Osteocyte (in vitro differentiated cells): ENCODE results near the gene BOD1L1. TPM values are rescaled to one million over a fixed set of nuclear protein-coding genes. Genes with fewer than 3 reads are reported as not detected.

Experiments
- DNase-seq: peaks from one replicate; pipeline ENCODE4 v3.0.0; 2021; ENCODE audit warnings: mixed read lengths; ENCODE audit not compliant: unreplicated experiment; ENCODE audit errors: extremely low spot score
- H3K27ac Mint-ChIP-seq: one replicate; pipeline ENCODE4 v1.8.0; 2021; ENCODE audit warnings: mild to moderate bottlenecking, mixed read lengths; ENCODE audit not compliant: unreplicated experiment
- H3K27me3 Mint-ChIP-seq: one replicate; pipeline ENCODE4 v1.8.0; 2021; ENCODE audit warnings: mixed read lengths; ENCODE audit not compliant: unreplicated experiment
- H3K36me3 Mint-ChIP-seq: one replicate; pipeline ENCODE4 v1.8.0; 2021; ENCODE audit warnings: mixed read lengths; ENCODE audit not compliant: unreplicated experiment
- H3K4me1 Mint-ChIP-seq: one replicate; pipeline ENCODE4 v1.8.0; 2021; ENCODE audit warnings: mixed read lengths; ENCODE audit not compliant: unreplicated experiment
- H3K4me3 Mint-ChIP-seq: one replicate; pipeline ENCODE4 v1.8.0; 2021; ENCODE audit warnings: mild to moderate bottlenecking, moderate library complexity, mixed read lengths; ENCODE audit not compliant: unreplicated experiment
- H3K9me3 Mint-ChIP-seq: one replicate; pipeline ENCODE4 v1.8.0; 2021; ENCODE audit warnings: mixed read lengths; ENCODE audit not compliant: unreplicated experiment
- total RNA-seq: library from RNA; stranded (reverse); gene quantifications from 2 replicates; pipeline ENCODE4 v1.2.1, GENCODE V29; 2021
- TF ChIP-seq, protein P1 (sequence below): fragments of 200-600 bp; sonication (generic); IDR thresholded peaks from 2 replicates; pipeline ENCODE4 v1.5.0; 2021; ENCODE audit warnings: antibody characterized with exemption, mild to moderate bottlenecking, moderate library complexity

The BOD1L1 gene
- total RNA-seq, 1 donor from 2014 or later = 41.6 TPM

GRCh38 chr4:13535118-13535517 lies 92.4 kb downstream of the BOD1L1 start:
- DNase-seq = no peak
- Mint-ChIP-seq H3K9me3 (no peaks in the 10 kb centered on the region), H3K27ac (no peak overlapping the region), H3K36me3 (no peaks in the 10 kb centered on the region), H3K4me1 (peaks cover 6% of the 10 kb centered on the region), H3K4me3 (no peak overlapping the region), H3K27me3 (peaks cover 79% of the 10 kb centered on the region)
- TF ChIP-seq, protein P1, sequence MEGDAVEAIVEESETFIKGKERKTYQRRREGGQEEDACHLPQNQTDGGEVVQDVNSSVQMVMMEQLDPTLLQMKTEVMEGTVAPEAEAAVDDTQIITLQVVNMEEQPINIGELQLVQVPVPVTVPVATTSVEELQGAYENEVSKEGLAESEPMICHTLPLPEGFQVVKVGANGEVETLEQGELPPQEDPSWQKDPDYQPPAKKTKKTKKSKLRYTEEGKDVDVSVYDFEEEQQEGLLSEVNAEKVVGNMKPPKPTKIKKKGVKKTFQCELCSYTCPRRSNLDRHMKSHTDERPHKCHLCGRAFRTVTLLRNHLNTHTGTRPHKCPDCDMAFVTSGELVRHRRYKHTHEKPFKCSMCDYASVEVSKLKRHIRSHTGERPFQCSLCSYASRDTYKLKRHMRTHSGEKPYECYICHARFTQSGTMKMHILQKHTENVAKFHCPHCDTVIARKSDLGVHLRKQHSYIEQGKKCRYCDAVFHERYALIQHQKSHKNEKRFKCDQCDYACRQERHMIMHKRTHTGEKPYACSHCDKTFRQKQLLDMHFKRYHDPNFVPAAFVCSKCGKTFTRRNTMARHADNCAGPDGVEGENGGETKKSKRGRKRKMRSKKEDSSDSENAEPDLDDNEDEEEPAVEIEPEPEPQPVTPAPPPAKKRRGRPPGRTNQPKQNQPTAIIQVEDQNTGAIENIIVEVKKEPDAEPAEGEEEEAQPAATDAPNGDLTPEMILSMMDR = no peak

DNA sequence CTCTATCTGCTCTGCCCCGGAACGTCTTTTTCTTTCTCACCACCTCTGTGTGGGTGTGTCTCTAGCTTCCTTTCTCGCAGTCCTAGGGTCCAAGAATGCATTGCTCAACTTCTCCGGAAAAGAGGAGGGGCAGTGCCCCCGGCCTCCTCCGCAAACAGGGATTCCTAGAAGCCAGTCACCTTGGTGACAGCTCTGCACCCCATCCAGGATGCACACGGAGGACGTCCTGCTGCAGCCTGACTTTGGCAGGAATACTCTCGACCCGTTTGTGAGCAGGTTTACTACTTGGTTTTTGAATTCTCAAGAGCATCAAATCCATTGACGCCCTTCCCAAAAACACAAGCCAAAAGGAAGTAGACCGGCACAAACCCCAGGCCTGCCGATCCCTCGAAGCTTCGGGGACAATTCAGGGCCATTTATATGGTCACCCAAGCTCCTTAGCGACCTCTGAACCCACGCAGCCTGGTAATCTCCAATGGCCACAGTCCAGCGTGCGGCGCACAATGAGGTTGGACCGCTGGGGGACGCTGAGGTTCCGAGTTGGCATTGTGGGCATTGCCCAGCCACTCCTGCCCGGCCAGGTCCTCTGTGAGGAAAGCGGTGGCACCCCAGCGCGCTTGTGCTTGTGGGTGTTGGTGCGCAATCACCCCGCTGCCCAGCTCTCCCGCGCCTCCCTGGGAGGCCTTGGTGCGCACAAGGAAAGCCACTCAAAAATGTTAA lies 93.0 kb downstream of the BOD1L1 start:
- TF ChIP-seq, protein P1 = no peak
- peak; percentile 70 for DNase-seq
- H3K36me3 Mint-ChIP-seq = no peaks in the 10 kb centered on the region
- no peaks in the 10 kb centered on the region for H3K9me3 Mint-ChIP-seq
- H3K4me1 Mint-ChIP-seq = peaks cover 6% of the 10 kb centered on the region
- H3K27ac Mint-ChIP-seq = no peak overlapping the region
- H3K4me3 Mint-ChIP-seq = no peak overlapping the region
- peaks cover 73% of the 10 kb centered on the region for H3K27me3 Mint-ChIP-seq

- Mint-ChIP-seq H3K36me3 (no peaks in the 10 kb centered on the region), H3K4me3 (no peak overlapping the region), H3K27me3 (peaks cover 68% of the 10 kb centered on the region), H3K4me1 (no peaks in the 10 kb centered on the region), H3K9me3 (no peaks in the 10 kb centered on the region), H3K27ac (no peak overlapping the region)
- TF ChIP-seq, protein P1 = no peak
- peak; percentile 66 for DNase-seq
These were observed 93.7 kb downstream of the BOD1L1 start for GRCh38 chr4:13533670-13534343.

GRCh38 chr4:13531625-13531998 lies 95.9 kb downstream of the BOD1L1 start:
- no peak overlapping the region for H3K27ac Mint-ChIP-seq

More at GRCh38 chr4:13531625-13531998, 95.9 kb downstream of the BOD1L1 start:
- Mint-ChIP-seq H3K27me3 (peaks cover 65% of the 10 kb centered on the region), H3K4me1 (no peaks in the 10 kb centered on the region), H3K9me3 (no peaks in the 10 kb centered on the region), H3K36me3 (no peaks in the 10 kb centered on the region), H3K4me3 (no peak overlapping the region)
- TF ChIP-seq, protein P1 = no peak
- DNase-seq = no peak
